K562 (cell line): ENCODE data around the gene MATK. TPM values are rescaled to one million over a fixed set of nuclear protein-coding genes. Genes with fewer than 3 reads are reported as not detected.

Experiments
- ATAC-seq: fragments of 200-7000 bp; cut with Tn5 transposase; 3 replicates; pipeline ENCODE4 v1.9.1; 2020; ENCODE audit warnings: moderate library complexity
- BruUV-seq: library from RNA; stranded (reverse); fragments of 400-500 nt; replicated peaks from 2 replicates; lab custom pipeline; 2021; lab: Mats Ljungman, UMichigan
- CTCF ChIA-PET: fragments of 300-600 bp; formaldehyde crosslinking; extraction: SDS; loops from one replicate; lab custom pipeline; 2021; ENCODE audit warnings: low intra/inter-chr PET ratio; lab: Yijun Ruan, JAX
- POLR2A ChIA-PET: fragments of 300-600, 350-650 bp; sonication (Branson Sonifier 250); formaldehyde crosslinking; extraction: SDS; loops from one replicate; lab custom pipeline; 2021; ENCODE audit warnings: antibody characterized with exemption, inconsistent platforms; lab: Yijun Ruan, JAX
- DNase-seq, 4 experiments: peaks; one replicate each; pipeline versions ENCODE4 v3.0.0 to v3.0.0-alpha.2; 2011 to 2018; ENCODE audit warnings: low spot score in 3 of 4, mixed read lengths in 3 of 4; ENCODE audit errors: extremely low read depth in 1 of 4
- FAIRE-seq: peaks from 2 replicates; lab custom pipeline; 2011; peaks lifted over from hg19 to GRCh38; lab: Jason Lieb, UNC
- H2AFZ ChIP-seq: 2 replicates; pipeline ENCODE4 v1.6.0; 2011; ENCODE audit warnings: low read depth, low read length, control low read depth, inconsistent platforms
- H3K27ac ChIP-seq: fragments of 200-600 bp; 3 replicates; pipeline ENCODE4 v1.8.0; 2011; ENCODE audit warnings: low read depth, mild to moderate bottlenecking, control low read depth, inconsistent platforms, low read length, moderate library complexity, mixed read lengths; ENCODE audit errors: extremely low read depth
- H3K27me3 ChIP-seq, 2 experiments: fragments of 300-600 bp in 1 of 2; 2 replicates in 1 of 2; 3 replicates in 1 of 2; pipeline versions ENCODE4 v1.6.0 to v1.8.0; 2011; ENCODE audit warnings: inconsistent platforms in 2 of 2, low read length in 2 of 2, mild to moderate bottlenecking in 1 of 2, mixed read lengths in 1 of 2, moderate library complexity in 1 of 2; ENCODE audit not compliant: control insufficient read depth in 2 of 2, insufficient read depth in 2 of 2
- H3K36me3 ChIP-seq: fragments of 300-600 bp; 3 replicates; pipeline ENCODE4 v1.8.0; 2011; ENCODE audit warnings: mild to moderate bottlenecking, low read length, inconsistent platforms; ENCODE audit not compliant: control insufficient read depth, insufficient read depth
- H3K4me1 ChIP-seq, 2 experiments: fragments of 200-600 bp in 1 of 2; replicated peaks in 1 of 2; 2 replicates in 1 of 2; 3 replicates in 1 of 2; pipeline versions ENCODE4 v1.5.1 to v1.8.0; 2011; ENCODE audit warnings: inconsistent platforms in 2 of 2, low read length in 2 of 2, mild to moderate bottlenecking in 1 of 2, mixed read lengths in 1 of 2, moderate library complexity in 1 of 2; ENCODE audit not compliant: control insufficient read depth in 2 of 2, insufficient read depth in 2 of 2
- H3K4me2 ChIP-seq: 2 replicates; pipeline ENCODE4 v1.6.1; 2011; ENCODE audit warnings: low read length, control low read depth, inconsistent platforms, mixed read lengths; ENCODE audit not compliant: insufficient read depth
- H3K4me3 ChIP-seq: fragments of 200-600 bp; sonication (generic), shearing (Covaris generic); 2 replicates; pipeline ENCODE4 v1.5.1; 2016; ENCODE audit warnings: control low read depth, inconsistent platforms
- H3K79me2 ChIP-seq: fragments of 200-600 bp; 3 replicates; pipeline ENCODE4 v1.8.0; 2011; ENCODE audit warnings: low read length, inconsistent platforms; ENCODE audit not compliant: control insufficient read depth, insufficient read depth
- H3K9ac ChIP-seq, 2 experiments: 2 replicates each; pipeline versions ENCODE4 v1.6.0 to v1.6.1; 2011; ENCODE audit warnings: low read depth in 2 of 2, low read length in 2 of 2, control low read depth in 1 of 2, inconsistent platforms in 1 of 2, mild to moderate bottlenecking in 1 of 2, mixed read lengths in 1 of 2; ENCODE audit not compliant: insufficient read depth in 1 of 2
- H3K9me1 ChIP-seq: one replicate; pipeline ENCODE4 v1.6.0; 2011; ENCODE audit warnings: inconsistent platforms, mild to moderate bottlenecking, low read length, moderate library complexity; ENCODE audit not compliant: control insufficient read depth, insufficient read depth
- H3K9me3 ChIP-seq: replicated peaks from 2 replicates; pipeline ENCODE4 v1.5.1; 2011; ENCODE audit warnings: low read depth, low read length, inconsistent platforms; ENCODE audit not compliant: control insufficient read depth, insufficient read depth
- H4K20me1 ChIP-seq: replicated peaks from 2 replicates; pipeline ENCODE4 v1.6.1; 2011; ENCODE audit warnings: low read length, inconsistent platforms, mixed read lengths; ENCODE audit not compliant: control insufficient read depth, insufficient read depth
- L3MBTL2 ChIP-seq: fragments of 450-650 bp; IDR thresholded peaks from 2 replicates; pipeline ENCODE4 v1.6.1; 2016; ENCODE audit warnings: mild to moderate bottlenecking, moderate library complexity
- OTX1 ChIP-seq: fragments of 450-650 bp; formaldehyde crosslinking; IDR thresholded peaks from 2 replicates; pipeline ENCODE4 v1.4.0; 2022; ENCODE audit warnings: mild to moderate bottlenecking
- RBM39 ChIP-seq: fragments of 200-400 bp; formaldehyde crosslinking; optimal IDR thresholded peaks from 2 replicates; pipeline ENCODE3; 2018; ENCODE audit warnings: low read depth, low read length
- SMARCC2 ChIP-seq: fragments of 450-650 bp; IDR thresholded peaks from 2 replicates; pipeline ENCODE4 v1.6.1; 2017; ENCODE audit warnings: antibody characterized with exemption, moderate library complexity, mild to moderate bottlenecking, low read depth
- ZFP1 ChIP-seq: fragments of 450-650 bp; formaldehyde crosslinking; IDR thresholded peaks from 2 replicates; pipeline ENCODE4 v1.4.0; 2020; ENCODE audit warnings: mild to moderate bottlenecking, mixed read lengths
- ZSCAN29 ChIP-seq: fragments of 450-650 bp; IDR thresholded peaks from 2 replicates; pipeline ENCODE4 v1.6.1; 2017
- WGBS: fragments of 100-300 bp; shearing (Covaris generic); methylation state at CpG from one replicate; pipeline ENCODE4 v1.1.6; 2016; ENCODE audit warnings: low coverage, mixed read lengths; ENCODE audit not compliant: insufficient coverage; ENCODE audit errors: missing lambda C conversion rate; 5-methylcytosine and 5-hydroxymethylcytosine counted together
- in situ Hi-C: fragments of 300-500 bp; cut with MboI; formaldehyde crosslinking; loops from 4 replicates; pipeline ENCODE4 v1.15.0; 2018; ENCODE audit warnings: inconsistent platforms, mixed read lengths
- intact Hi-C: fragments of 100-400 bp; cut with micrococcal nuclease; formaldehyde crosslinking; loops from 2 replicates; pipeline ENCODE4 v1.14.2; 2022
- polyA plus RNA-seq, 8 experiments: library from polyadenylated mRNA; depleted of rRNA in 4 of 8; stranded (reverse) in 5 of 8; unstranded in 3 of 8; fragments of >200 nt; fragmentation: Nextera tagmentation in 2 of 8; fragmentation: Illumina TruSeq in 1 of 8; extraction: Ambion mirVana in 2 of 8; extraction: Trizol in 1 of 8; gene quantifications; 2 replicates each; pipeline versions ENCODE4 v1.2.1 to v1.2.3, GENCODE V29; 2011 to 2014; ENCODE audit warnings: inconsistent platforms in 1 of 8, missing spikeins in 1 of 8
- total RNA-seq, 7 experiments: library from RNA; depleted of rRNA in 6 of 7; stranded (reverse); fragments of >200 nt in 6 of 7; fragmentation: Illumina TruSeq in 2 of 7; extraction: Trizol in 2 of 7; gene quantifications; 2 replicates each; pipeline versions ENCODE4 v1.2.1 to v1.2.3, GENCODE V29; 2011 to 2021; ENCODE audit warnings: low replicate concordance in 1 of 7
- TF ChIP-seq, protein P1 (sequence below): sonication (generic); formaldehyde crosslinking; IDR thresholded peaks from 2 replicates; pipeline ENCODE4 v1.9.0; 2022; ENCODE audit warnings: mild to moderate bottlenecking, missing genetic modification reagents
- TF ChIP-seq, protein P2 (sequence below): fragments of 450-650 bp; IDR thresholded peaks from 2 replicates; pipeline ENCODE4 v1.6.1; 2017; ENCODE audit warnings: mild to moderate bottlenecking, moderate library complexity

The MATK gene
- total and polyA plus RNA-seq, 9 of the 15 experiments (the other 6 are each of a cell fraction or from before 2014, with no cell fraction given) = 0.08 to 41.5 (median 21.4) TPM

DNA sequence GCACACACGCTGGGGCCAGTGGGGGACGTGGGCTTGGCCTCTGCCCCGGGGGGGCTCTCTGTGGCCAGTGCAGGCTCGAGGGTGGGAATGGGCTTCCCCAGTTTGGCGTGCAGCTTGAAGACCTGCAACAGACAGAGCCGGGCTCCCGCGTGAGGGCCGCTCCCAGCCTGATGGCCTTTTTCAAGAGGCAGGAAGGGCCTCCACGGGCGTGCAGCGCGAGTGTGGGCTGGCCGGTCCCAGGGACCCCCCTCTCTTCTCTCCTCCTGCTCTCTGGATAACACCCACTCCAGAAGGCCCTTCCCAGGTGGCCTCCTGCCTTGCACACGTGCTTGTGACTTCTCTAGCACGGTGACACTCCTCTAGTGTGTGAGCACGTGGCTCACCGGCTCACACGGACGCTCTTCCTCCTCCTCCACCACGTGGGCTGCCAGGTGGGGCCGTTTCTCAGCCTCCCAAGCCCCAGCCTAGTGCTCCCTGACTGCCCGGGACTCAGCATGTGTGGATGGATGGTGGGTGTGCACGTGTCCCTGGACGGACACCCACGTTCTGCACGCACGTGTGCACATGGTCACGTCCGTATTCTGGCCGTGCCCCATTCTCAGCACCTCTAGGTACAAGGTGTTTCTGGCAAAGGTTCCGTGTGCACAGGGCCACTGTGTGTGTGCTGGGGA lies 39.2 kb upstream of the MATK start (continued):
- peak; percentile 50 for TF ChIP-seq L3MBTL2
- TF ChIP-seq, protein P1, sequence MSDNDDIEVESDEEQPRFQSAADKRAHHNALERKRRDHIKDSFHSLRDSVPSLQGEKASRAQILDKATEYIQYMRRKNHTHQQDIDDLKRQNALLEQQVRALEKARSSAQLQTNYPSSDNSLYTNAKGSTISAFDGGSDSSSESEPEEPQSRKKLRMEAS (CRISPR knock-in tag) = peak; percentile 82

DNA sequence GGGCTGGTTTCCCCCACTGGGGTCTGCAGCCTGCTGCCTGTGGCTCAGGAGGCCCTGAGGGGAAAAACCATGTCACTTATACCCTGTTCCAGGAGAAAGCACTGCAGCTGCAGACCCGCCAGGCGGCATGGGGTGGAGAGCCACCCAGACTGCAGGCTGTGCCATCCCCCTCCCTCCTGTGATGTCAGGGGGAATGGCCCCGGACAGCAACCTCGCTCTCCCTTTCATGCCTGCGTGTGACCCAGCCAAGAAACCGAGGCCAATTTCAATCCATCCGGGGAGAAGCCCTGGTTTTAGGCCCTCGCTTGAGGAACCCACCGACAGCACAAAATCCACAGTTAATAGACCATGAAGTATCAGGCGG lies 37.2 kb upstream of the MATK start:
- H3K36me3 ChIP-seq = no peaks in the 10 kb centered on the region
- H3K79me2 ChIP-seq = no peaks in the 10 kb centered on the region
- no peak overlapping the region; a peak in 1 of 4 replicates for H3K9ac ChIP-seq
- no peak overlapping the region for H3K4me3 ChIP-seq
- H3K9me3 ChIP-seq = no peaks in the 10 kb centered on the region
- no peak overlapping the region for H2AFZ ChIP-seq
- peaks cover 9 to 64% of the 10 kb centered on the region in 2 experiments; a peak in 4 of 5 replicates for H3K4me1 ChIP-seq
- BruUV-seq = no TSS peak
- H3K27ac ChIP-seq = no peak overlapping the region
- intact Hi-C loops = loop anchor here (5.0 kb wide), 1 partner anchor 101 kb away; no protein-coding TSS in a partner anchor
- H3K9me1 ChIP-seq = no peaks in the 10 kb centered on the region
- no peak for FAIRE-seq
- ChIA-PET POLR2A (no interaction called here), CTCF (no interaction called here)
- WGBS = 50% methylated on average over 9 of the region's 10 CpGs
- H3K27me3 ChIP-seq = no peaks in the 10 kb centered on the region
- in situ Hi-C loops = no loop called here
- no peak overlapping the region for H3K4me2 ChIP-seq
- no peak for ATAC-seq
- H4K20me1 ChIP-seq = no peaks in the 10 kb centered on the region
- no peak for DNase-seq
- TF ChIP-seq ZFP1 (CRISPR knock-in tag) (no peak), OTX1 (CRISPR knock-in tag) (no peak), RBM39 (no peak), SMARCC2 (no peak), ZSCAN29 (no peak)
- TF ChIP-seq, protein P2, sequence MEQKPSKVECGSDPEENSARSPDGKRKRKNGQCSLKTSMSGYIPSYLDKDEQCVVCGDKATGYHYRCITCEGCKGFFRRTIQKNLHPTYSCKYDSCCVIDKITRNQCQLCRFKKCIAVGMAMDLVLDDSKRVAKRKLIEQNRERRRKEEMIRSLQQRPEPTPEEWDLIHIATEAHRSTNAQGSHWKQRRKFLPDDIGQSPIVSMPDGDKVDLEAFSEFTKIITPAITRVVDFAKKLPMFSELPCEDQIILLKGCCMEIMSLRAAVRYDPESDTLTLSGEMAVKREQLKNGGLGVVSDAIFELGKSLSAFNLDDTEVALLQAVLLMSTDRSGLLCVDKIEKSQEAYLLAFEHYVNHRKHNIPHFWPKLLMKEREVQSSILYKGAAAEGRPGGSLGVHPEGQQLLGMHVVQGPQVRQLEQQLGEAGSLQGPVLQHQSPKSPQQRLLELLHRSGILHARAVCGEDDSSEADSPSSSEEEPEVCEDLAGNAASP = no peak
